K562 (cell line): Measurements from ENCODE around the gene ZFP36.

Experiments used
- BMI1 ChIP-seq: fragments of 150-350 bp; IDR thresholded peaks from 2 replicates; pipeline ENCODE4 v1.6.1; 2014; ENCODE audit warnings: low read length
- HDAC3 ChIP-seq: fragments of 450-650 bp; IDR thresholded peaks from 2 replicates; pipeline ENCODE4 v1.6.1; 2018; ENCODE audit warnings: borderline replicate concordance, mild to moderate bottlenecking, moderate library complexity; ENCODE audit not compliant: partially characterized antibody
- JUND ChIP-seq, 2 experiments: IDR thresholded peaks; 2 replicates in 1 of 2; 3 replicates in 1 of 2; pipeline ENCODE4 v1.6.1; 2011; ENCODE audit warnings: borderline replicate concordance in 2 of 2, low read depth in 2 of 2, low read length in 2 of 2, improper control_type of control experiment in 1 of 2, missing biosample characterization in 1 of 2, missing genetic modification characterization in 1 of 2, missing genetic modification reagents in 1 of 2
- MAX ChIP-seq: sonication (generic); formaldehyde crosslinking; IDR thresholded peaks from 2 replicates; pipeline ENCODE4 v1.9.0; 2022; ENCODE audit warnings: mild to moderate bottlenecking, missing genetic modification reagents
- NR3C1 ChIP-seq: sonication (generic); formaldehyde crosslinking; IDR thresholded peaks from 2 replicates; pipeline ENCODE4 v1.8.1; 2022; ENCODE audit warnings: missing genetic modification reagents
- SRSF1 ChIP-seq: fragments of 200-400 bp; formaldehyde crosslinking; IDR thresholded peaks from 2 replicates; pipeline ENCODE4 v1.6.1; 2017; ENCODE audit warnings: mild to moderate bottlenecking, low read depth, low read length, moderate library complexity
- TCF7L2 ChIP-seq: fragments of 150-350 bp; IDR thresholded peaks from 2 replicates; pipeline ENCODE4 v1.6.1; 2016; ENCODE audit warnings: low read depth, mild to moderate bottlenecking, low read length, moderate library complexity
- ZKSCAN1 ChIP-seq: fragments of 150-350 bp; IDR thresholded peaks from 2 replicates; pipeline ENCODE4 v1.6.1; 2016; ENCODE audit warnings: low read depth, low read length
- ZNF184 ChIP-seq: sonication (generic); formaldehyde crosslinking; IDR thresholded peaks from 2 replicates; pipeline ENCODE4 v1.5.0; 2020; ENCODE audit warnings: missing genetic modification reagents
- TF ChIP-seq, protein P1 (sequence below), 3 experiments: fragments of 200-800 bp in 1 of 3; fragments of 250-450 bp in 1 of 3; fragments of 450-650 bp in 1 of 3; sonication (Bioruptor Pico) in 1 of 3; sonication (Bioruptor generic) in 1 of 3; formaldehyde crosslinking in 1 of 3; IDR thresholded peaks; 2 replicates each; pipeline versions ENCODE4 v1.6.1 to v1.8.0; 2016 to 2022; ENCODE audit warnings: mild to moderate bottlenecking in 2 of 3, missing genetic modification characterization in 2 of 3, missing compliant biosample characterization in 1 of 3, moderate library complexity in 1 of 3
- TF ChIP-seq, protein P2 (sequence below), 3 experiments: IDR thresholded peaks in 2 of 3; conservative IDR thresholded peaks in 1 of 3; 2 replicates each; pipeline ENCODE4 v1.5.1; 2011 to 2012; ENCODE audit warnings: low read length in 3 of 3, mild to moderate bottlenecking in 3 of 3, control low read depth in 2 of 3, improper control_type of control experiment in 1 of 3, inconsistent platforms in 1 of 3, low read depth in 1 of 3, mixed read lengths in 1 of 3, moderate library complexity in 1 of 3; ENCODE audit not compliant: insufficient read depth in 2 of 3

- TF ChIP-seq, protein P1, sequence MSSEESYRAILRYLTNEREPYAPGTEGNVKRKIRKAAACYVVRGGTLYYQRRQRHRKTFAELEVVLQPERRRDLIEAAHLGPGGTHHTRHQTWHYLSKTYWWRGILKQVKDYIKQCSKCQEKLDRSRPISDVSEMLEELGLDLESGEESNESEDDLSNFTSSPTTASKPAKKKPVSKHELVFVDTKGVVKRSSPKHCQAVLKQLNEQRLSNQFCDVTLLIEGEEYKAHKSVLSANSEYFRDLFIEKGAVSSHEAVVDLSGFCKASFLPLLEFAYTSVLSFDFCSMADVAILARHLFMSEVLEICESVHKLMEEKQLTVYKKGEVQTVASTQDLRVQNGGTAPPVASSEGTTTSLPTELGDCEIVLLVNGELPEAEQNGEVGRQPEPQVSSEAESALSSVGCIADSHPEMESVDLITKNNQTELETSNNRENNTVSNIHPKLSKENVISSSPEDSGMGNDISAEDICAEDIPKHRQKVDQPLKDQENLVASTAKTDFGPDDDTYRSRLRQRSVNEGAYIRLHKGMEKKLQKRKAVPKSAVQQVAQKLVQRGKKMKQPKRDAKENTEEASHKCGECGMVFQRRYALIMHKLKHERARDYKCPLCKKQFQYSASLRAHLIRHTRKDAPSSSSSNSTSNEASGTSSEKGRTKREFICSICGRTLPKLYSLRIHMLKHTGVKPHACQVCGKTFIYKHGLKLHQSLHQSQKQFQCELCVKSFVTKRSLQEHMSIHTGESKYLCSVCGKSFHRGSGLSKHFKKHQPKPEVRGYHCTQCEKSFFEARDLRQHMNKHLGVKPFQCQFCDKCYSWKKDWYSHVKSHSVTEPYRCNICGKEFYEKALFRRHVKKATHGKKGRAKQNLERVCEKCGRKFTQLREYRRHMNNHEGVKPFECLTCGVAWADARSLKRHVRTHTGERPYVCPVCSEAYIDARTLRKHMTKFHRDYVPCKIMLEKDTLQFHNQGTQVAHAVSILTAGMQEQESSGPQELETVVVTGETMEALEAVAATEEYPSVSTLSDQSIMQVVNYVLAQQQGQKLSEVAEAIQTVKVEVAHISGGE (CRISPR knock-in tag; IDR thresholded peaks at IDR 0.05): no peak
- TF ChIP-seq ZKSCAN1: no peak
- no peak for TF ChIP-seq TCF7L2
- TF ChIP-seq, protein P2, sequence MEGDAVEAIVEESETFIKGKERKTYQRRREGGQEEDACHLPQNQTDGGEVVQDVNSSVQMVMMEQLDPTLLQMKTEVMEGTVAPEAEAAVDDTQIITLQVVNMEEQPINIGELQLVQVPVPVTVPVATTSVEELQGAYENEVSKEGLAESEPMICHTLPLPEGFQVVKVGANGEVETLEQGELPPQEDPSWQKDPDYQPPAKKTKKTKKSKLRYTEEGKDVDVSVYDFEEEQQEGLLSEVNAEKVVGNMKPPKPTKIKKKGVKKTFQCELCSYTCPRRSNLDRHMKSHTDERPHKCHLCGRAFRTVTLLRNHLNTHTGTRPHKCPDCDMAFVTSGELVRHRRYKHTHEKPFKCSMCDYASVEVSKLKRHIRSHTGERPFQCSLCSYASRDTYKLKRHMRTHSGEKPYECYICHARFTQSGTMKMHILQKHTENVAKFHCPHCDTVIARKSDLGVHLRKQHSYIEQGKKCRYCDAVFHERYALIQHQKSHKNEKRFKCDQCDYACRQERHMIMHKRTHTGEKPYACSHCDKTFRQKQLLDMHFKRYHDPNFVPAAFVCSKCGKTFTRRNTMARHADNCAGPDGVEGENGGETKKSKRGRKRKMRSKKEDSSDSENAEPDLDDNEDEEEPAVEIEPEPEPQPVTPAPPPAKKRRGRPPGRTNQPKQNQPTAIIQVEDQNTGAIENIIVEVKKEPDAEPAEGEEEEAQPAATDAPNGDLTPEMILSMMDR (IDR thresholded peaks at IDR 0.05 in 2 of 3, conservative IDR thresholded peaks at IDR 0.05 in 1 of 3; ENCODE audit: insufficient read depth in 2 of 3, low read depth in 1 of 3, low read length in 3 of 3): no peak
- TF ChIP-seq JUND (IDR thresholded peaks at IDR 0.05; ENCODE audit: borderline replicate concordance, low read depth, low read length): no peak
- TF ChIP-seq JUND (tag; IDR thresholded peaks at IDR 0.05; ENCODE audit: borderline replicate concordance, low read depth, low read length): no peak
- TF ChIP-seq NR3C1 (CRISPR knock-in tag): no peak
- no peak for TF ChIP-seq ZNF184 (CRISPR knock-in tag)
- no peak for TF ChIP-seq SRSF1
- TF ChIP-seq HDAC3: no peak
- no peak for TF ChIP-seq BMI1
- TF ChIP-seq MAX (CRISPR knock-in tag): no peak
Measured at GRCh38 chr19:39438270-39438934, 31.8 kb downstream of the ZFP36 start.
